HTERT RPE-1 (cell line): ENCODE measurements around the gene PRTFDC1.

Source experiments
- in situ Hi-C: fragments of 300-500 bp; cut with MboI; formaldehyde crosslinking; loops from 4 replicates; pipeline ENCODE4 v1.14.3; 2020; ENCODE audit warnings: low sequenced_read_pairs

Gene PRTFDC1

DNA sequence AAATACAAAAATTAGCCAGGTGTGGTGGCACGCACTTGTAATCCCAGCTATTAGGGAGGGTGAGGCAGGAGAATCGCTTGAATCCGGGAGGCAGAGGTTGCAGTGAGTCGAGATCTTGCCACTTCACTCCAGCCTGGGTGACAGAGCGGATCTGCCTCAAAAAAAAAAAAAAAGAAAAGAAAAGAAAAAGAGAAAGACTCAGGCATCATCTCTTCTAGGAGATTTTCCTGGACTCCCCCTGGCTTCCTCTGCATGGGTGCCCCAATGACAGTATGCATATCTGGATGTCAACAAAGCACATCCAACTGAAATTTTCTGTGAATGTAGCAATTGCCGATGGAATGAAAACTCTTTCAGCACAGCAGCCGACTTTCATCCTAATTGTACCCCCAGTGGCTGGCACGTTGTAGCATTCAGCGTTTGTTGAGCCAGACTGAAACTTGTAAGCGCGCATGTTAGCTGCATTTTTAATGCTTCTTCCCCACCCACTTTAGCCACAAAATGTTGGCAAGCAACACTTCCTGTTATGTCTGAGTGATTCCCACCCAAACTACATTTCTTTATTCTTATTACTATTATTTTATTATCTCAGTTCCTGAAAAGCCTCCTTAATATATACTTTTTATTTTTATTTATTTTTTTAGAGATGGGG, 70.2 kb downstream of the PRTFDC1 start:
- in situ Hi-C loops, result no loop called here

- in situ Hi-C loops, result no loop called here
Observed at GRCh38 chr10:24879861-24880260, 72.5 kb downstream of the PRTFDC1 start.

DNA sequence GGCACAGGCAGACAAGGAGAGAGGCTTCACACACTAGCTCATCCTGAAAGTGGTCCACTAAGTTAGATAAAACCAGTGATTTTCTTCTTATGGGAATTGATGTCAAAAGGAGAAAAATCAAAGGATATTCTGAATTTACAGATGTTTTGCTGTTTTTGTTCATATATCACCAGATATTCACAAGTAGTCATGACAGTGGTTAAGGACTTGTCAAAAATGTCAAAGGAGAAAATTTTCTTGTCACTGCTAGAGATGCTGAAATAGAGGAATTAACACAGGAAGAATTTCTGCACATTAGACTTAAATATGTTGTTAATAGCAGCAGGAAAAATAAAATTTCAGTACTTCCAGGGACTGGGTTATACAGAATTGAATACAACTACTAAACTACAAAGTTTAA, 78.3 kb downstream of the PRTFDC1 start:
- in situ Hi-C loops, result no loop called here

GRCh38 chr10:24873281-24873683, 79.1 kb downstream of the PRTFDC1 start:
- in situ Hi-C loops, result no loop called here

GRCh38 chr10:24872790-24873182, 79.6 kb downstream of the PRTFDC1 start:
- in situ Hi-C loops, result no loop called here

DNA sequence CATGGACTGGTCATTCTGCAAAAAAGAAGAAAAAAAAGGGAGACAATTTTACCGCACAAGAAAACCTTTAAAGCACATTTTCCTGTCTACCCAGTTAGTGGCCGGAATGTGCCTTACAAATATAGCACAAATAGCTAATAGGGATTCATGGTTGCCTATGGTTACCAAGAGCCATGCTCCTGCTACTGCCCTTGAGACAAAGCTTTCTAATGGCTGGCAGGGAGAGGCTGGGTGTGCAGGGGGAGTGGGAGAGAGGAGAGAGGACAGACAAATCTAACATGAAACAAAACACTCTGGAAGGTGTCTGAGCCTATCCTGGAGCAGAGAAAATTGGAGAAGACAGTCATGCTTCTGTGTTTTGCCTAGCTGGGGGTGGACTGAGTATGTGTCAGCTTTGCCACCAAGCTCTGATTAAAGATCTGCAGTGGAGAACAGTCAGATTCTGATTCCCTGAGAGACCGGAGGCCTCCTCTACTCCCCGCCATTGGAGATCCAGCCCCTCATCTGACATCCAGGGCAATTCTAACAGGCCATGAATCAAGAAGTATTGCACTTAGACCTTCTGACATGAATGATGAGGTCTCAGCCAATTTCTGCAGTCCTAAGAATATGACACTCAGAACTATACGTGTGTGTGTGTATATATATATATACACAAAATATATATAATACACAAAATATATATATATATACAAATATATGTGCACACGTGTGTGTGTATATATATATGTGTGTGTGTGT, 80.2 kb downstream of the PRTFDC1 start:
- in situ Hi-C loops, result no loop called here

GRCh38 chr10:24871011-24871935, 81.1 kb downstream of the PRTFDC1 start:
- in situ Hi-C loops, result no loop called here

- in situ Hi-C loops, result no loop called here
Observed at GRCh38 chr10:24869354-24870015, 82.9 kb downstream of the PRTFDC1 start.

GRCh38 chr10:24866604-24867583, 85.5 kb downstream of the PRTFDC1 start:
- in situ Hi-C loops, result no loop called here

DNA sequence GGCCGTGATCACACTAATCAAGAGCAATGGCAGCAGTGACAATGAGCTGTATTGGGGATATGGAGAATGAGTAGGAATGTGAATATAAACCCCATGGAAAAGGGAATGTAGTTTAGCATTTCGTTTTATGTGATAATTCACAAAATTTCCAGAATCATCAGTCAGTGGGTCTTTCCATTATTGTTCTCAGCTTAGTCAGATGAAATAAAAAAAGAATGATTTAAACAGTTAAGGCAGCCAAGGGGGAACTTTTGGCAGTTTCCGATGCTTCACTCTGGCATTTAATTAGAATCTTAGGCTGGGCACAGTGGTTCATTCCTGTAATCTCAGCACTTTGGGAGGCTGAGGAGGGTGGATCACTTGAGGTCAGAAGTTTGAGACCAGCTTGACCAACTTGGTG, 86.6 kb downstream of the PRTFDC1 start:
- in situ Hi-C loops, result no loop called here

- in situ Hi-C loops, result no loop called here
Observed at GRCh38 chr10:24862589-24862988, 89.8 kb downstream of the PRTFDC1 start.

DNA sequence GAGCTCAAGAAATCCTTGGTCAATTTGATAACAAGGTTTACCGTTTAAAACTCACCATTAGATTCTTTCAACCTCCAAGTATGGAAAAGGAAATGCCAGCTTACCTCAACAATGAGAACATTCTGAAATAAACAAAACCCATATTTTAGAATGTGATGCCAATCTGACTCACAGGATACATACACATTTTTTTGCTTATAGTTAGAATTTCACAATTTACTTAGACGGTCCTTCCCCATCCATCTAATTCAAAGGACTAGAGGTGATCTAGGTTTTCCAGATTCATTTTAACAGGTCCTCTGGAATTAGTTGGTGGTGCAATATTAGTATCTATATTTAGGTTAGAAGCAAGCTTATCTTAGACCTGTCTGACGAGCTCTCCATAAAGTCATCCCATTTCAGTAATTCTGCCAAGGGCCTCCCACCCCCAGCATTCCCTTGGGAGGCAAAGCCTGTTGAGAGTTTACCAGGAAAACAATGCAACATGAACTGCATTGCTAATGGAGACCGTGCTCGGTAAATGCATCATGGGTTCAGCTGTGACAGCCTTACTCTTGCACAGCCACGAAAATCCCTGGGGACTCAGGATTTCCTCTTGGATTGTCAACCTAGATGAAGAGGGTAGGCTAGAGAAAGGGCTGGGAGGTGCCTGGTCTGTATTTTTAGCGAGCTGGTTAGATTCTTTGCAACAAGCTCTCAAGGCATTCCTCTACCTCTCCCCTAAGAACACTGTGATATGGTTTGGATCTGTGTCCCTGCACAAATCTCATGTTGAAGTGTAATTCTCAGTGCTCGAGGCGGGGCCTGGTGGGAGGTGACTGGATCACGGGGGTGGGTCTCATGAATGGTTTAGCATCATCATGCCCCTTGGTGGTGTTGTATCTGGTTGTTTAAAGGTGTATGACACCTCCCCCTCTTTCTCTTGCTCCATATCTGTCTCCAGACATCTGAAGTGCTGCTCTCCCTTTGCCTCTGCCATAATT, 93.8 kb downstream of the PRTFDC1 start:
- in situ Hi-C loops, result no loop called here

DNA sequence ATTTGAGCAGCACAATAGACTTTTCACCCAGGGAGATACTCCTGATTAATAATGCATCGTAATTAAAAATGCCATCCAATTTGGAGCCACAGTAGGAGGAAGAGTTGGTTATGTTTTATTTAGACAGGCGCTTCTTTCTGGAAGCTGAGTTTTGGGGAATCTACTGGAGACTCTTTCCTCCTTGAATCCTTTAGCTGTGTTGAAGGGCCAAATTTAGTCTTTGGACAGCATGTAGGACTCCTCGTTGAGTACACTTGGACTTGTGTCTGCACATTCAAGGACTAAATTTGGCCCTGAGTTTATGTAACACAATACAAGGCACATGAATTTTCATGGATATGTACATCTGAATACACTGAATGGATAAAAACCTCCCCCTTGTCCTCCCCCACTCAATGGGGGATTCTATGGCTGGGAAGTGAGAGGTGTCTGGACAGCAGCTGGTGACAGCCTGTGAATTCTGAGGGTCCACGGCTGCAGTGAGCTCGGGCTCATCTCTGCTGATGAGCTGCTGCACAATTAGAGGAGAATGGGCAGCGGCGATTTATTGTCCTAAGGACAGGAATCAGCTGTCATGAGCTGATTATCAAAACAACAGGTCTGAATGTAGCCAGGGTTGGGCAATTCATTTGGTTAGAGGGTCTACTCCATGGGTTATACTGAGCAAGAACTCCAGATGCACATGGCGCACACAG, 95.2 kb downstream of the PRTFDC1 start:
- in situ Hi-C loops, result no loop called here

DNA sequence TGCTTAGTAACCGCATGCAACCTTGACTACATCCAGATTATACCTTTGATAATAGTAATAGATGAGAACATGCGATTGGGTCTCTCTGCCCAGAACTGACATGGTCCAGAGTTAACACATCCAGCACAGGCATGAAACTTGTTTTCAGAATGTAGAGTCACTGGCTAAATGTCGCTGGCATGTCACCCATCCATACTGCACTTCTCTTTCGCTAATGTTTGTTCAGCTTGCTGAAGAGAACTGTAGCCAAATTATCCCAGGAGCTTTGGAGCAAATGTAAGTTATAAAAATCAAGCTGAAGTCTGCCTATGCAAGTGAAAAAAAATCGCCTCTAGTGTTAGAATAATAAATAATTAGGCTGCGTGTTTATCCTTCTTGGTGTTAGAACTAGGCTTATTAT, 98.2 kb downstream of the PRTFDC1 start:
- in situ Hi-C loops, result no loop called here

DNA sequence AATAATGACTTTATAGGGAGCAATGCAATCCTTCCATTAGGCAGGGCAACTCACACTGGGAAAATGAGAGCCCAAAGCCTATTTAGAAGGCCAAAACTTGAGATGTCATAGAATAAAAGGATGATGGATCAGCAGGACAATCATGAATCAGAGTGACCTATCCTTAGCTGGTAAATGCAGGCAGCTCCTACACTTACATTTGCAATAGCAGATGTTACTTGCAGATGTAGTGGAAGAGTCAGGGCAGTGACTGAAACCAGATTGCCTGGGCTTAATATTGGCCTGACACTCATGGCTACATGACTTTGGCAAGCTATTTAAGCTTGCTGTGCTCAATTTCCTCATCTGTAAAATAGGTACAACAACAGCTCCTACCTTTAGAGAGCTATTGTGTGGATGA, 98.7 kb downstream of the PRTFDC1 start:
- in situ Hi-C loops, result no loop called here

- in situ Hi-C loops, result no loop called here
Observed at GRCh38 chr10:24851629-24852028, 100.8 kb downstream of the PRTFDC1 start.

GRCh38 chr10:24850727-24851296, 101.6 kb downstream of the PRTFDC1 start:
- in situ Hi-C loops, result no loop called here
